A549 (cell line): ENCODE measurements around the gene ANKRD34A. TPM values are rescaled to one million over a fixed set of nuclear protein-coding genes. Genes with fewer than 3 reads are reported as not detected.
A peak's percentile ranks its signal among the peaks of the same experiment; 100 is the strongest.

Experiments used
- ATAC-seq, 2 experiments: fragments of 200-7000 bp in 1 of 2; fragments of >200 bp in 1 of 2; cut with Nextera tagmentation in 1 of 2; cut with Tn5 transposase in 1 of 2; 3 replicates each; pipeline versions ENCODE4 v1.8.0 to v1.9.1; 2018 to 2020; ENCODE audit warnings: mild to moderate bottlenecking in 1 of 2, moderate library complexity in 1 of 2
- CTCF ChIA-PET: fragments of 300-600 bp; sonication (Branson Sonifier 250); formaldehyde crosslinking; extraction: SDS; loops from one replicate; lab custom pipeline; 2021; ENCODE audit warnings: antibody characterized with exemption, inconsistent platforms; lab: Yijun Ruan, JAX
- POLR2A ChIA-PET: fragments of 350-600 bp; formaldehyde crosslinking; extraction: SDS; loops from one replicate; lab custom pipeline; 2021; ENCODE audit warnings: antibody characterized with exemption, inconsistent platforms; lab: Yijun Ruan, JAX
- DNase-seq, 2 experiments: peaks; one replicate each; pipeline versions ENCODE4 v3.0.0 to v3.0.0-alpha.2; 2011 to 2016; ENCODE audit warnings: low read depth in 1 of 2, low spot score in 1 of 2
- FAIRE-seq: peaks from 2 replicates; lab custom pipeline; 2011; peaks lifted over from hg19 to GRCh38; lab: Jason Lieb, UNC
- H3K27ac ChIP-seq, 2 experiments: fragments of >200 bp; sonication (Bioruptor Twin); formaldehyde crosslinking; 3 replicates each; pipeline ENCODE4 v1.5.1; 2016 to 2017
- H3K4me1 ChIP-seq: fragments of >200 bp; sonication (Bioruptor Twin); formaldehyde crosslinking; 3 replicates; pipeline ENCODE4 v1.6.1; 2016
- H3K4me2 ChIP-seq: fragments of >200 bp; sonication (Bioruptor Twin); formaldehyde crosslinking; 3 replicates; pipeline ENCODE4 v1.6.1; 2016
- H3K4me3 ChIP-seq: fragments of >200 bp; sonication (Bioruptor Twin); formaldehyde crosslinking; 3 replicates; pipeline ENCODE4 v1.5.1; 2016
- H3K9me3 ChIP-seq: fragments of >200 bp; sonication (Bioruptor Twin); formaldehyde crosslinking; 3 replicates; pipeline ENCODE4 v1.6.1; 2016
- CBX8 ChIP-seq: fragments of 200-600 bp; sonication (generic); IDR thresholded peaks from 2 replicates; pipeline ENCODE4 v1.6.1; 2016
- CEBPB ChIP-seq, 2 experiments: fragments of >200 bp in 1 of 2; sonication (Bioruptor Twin) in 1 of 2; formaldehyde crosslinking in 1 of 2; IDR thresholded peaks; 2 replicates each; pipeline ENCODE4 v1.6.1; 2012 to 2016
- FOSB ChIP-seq: fragments of 250-450 bp; sonication (Bioruptor Pico); IDR thresholded peaks from 2 replicates; pipeline ENCODE4 v1.5.0; 2020; ENCODE audit warnings: mild to moderate bottlenecking, moderate library complexity
- HDAC2 ChIP-seq: fragments of 200-600 bp; sonication (generic); IDR thresholded peaks from 2 replicates; pipeline ENCODE4 v1.6.1; 2016
- MYC ChIP-seq: IDR thresholded peaks from 2 replicates; pipeline ENCODE4 v1.6.1; 2012; ENCODE audit warnings: mild to moderate bottlenecking, inconsistent platforms, low read length, improper control_type of control experiment, borderline replicate concordance
- RNF2 ChIP-seq: fragments of 200-600 bp; sonication (generic); IDR thresholded peaks from 2 replicates; pipeline ENCODE4 v1.6.1; 2016; ENCODE audit warnings: low read depth, mild to moderate bottlenecking, antibody characterized with exemption, moderate library complexity, borderline replicate concordance
- SMC3 ChIP-seq: fragments of >200 bp; sonication (Bioruptor Twin); formaldehyde crosslinking; IDR thresholded peaks from 3 replicates; pipeline ENCODE4 v1.6.1; 2018; ENCODE audit warnings: inconsistent platforms
- ZFP36 ChIP-seq: fragments of 450-650 bp; IDR thresholded peaks from 2 replicates; pipeline ENCODE4 v1.6.1; 2014; ENCODE audit warnings: borderline replicate concordance; ENCODE audit not compliant: partially characterized antibody
- ZNF302 ChIP-seq: fragments of 250-450 bp; sonication (Bioruptor Pico); IDR thresholded peaks from 2 replicates; pipeline ENCODE4 v1.9.0; 2021; ENCODE audit warnings: inconsistent platforms, mild to moderate bottlenecking, moderate library complexity
- WGBS: methylation state at CpG from one replicate; pipeline ENCODE4 v1.1.6; 2017; ENCODE audit errors: missing lambda C conversion rate; 5-methylcytosine and 5-hydroxymethylcytosine counted together
- polyA plus RNA-seq, 4 experiments: library from polyadenylated mRNA; depleted of rRNA in 3 of 4; stranded (reverse); fragments of >200 nt; fragmentation: RNase III in 1 of 4; extraction: RNeasy Plus Mini Kit Qiagen cat#74134 plus additional on column Dnase treatment in 1 of 4; gene quantifications; 2 replicates in 3 of 4; 3 replicates in 1 of 4; pipeline ENCODE4 v1.2.3, GENCODE V29; 2011 to 2017
- TF ChIP-seq, protein P1 (sequence below): fragments of 450-650 bp; IDR thresholded peaks from 2 replicates; pipeline ENCODE4 v1.6.1; 2014; ENCODE audit warnings: antibody characterized with exemption
- TF ChIP-seq, protein P2 (sequence below): IDR thresholded peaks from 2 replicates; pipeline ENCODE4 v1.6.1; 2012
- TF ChIP-seq, protein P3 (sequence below): fragments of >200 bp; sonication (Bioruptor Twin); formaldehyde crosslinking; IDR thresholded peaks from 3 replicates; pipeline ENCODE4 v1.5.1; 2016

The ANKRD34A gene
- polyA plus RNA-seq, 2 of the 4 experiments (the other 2 are of a cell fraction) = 0.30 to 0.39 TPM

DNA sequence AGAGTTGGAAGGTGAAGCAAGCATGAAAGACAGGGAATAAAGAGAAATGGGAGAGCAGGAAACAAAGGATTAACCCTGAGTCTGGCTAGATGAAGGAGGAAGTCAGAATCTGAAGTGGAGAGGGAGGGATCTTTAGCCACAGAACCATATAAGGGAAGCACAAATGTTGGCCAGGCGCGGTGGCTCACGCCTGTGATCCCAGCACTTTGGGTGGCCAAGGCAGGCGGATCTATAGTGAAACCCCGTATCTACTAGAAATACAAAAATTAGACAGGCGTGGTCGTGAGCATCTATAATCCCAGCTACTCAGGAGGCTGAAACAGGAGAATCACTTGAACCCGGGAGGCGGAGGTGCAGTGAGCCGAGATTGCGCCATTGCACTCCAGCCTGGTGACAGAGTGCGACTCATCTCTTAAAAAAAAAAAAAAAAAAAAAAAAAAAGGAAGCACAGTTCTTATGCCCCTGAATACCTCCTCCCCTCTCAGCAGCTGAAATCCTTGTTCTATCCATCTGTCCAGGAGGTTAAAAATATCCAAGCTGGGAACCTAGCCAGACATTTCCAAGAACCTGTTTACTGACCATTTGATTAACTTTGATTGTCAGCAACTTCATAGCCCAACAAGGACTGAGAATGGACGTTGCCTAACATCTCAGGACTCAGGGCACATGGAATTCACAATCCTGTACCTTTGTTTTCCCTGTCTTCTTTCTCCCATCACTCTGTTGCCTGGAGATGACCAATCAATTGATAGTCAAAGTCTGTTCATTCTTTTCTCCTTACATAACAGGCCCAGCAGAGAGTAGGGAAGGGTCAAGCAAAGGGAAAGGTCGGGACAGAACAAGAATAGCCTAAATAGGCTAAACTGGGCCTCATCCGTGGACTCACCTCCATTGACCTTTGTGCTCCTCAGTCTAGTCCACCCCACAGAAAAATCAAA is 21.4 kb upstream of the ANKRD34A start:
- ChIA-PET CTCF (interaction anchor here (0.7 to 24.2 kb wide), 6 partner anchors 7 to 139 kb away, joined by 3 to 566 read pairs (median 6); partner anchors contain the start of genes HJV and ITGA10), POLR2A (no interaction called here)
- H3K9me3 ChIP-seq = no peaks in the 10 kb centered on the region
- peak overlapping the region; percentile 32 to 44; a peak in 4 of 6 replicates for H3K27ac ChIP-seq
- FAIRE-seq (no peak), ATAC-seq (peak; percentile 53 to 58; a peak in 5 of 6 replicates), DNase-seq (peak in 1 of 2 experiments; percentile 29)
- TF ChIP-seq, protein P1, sequence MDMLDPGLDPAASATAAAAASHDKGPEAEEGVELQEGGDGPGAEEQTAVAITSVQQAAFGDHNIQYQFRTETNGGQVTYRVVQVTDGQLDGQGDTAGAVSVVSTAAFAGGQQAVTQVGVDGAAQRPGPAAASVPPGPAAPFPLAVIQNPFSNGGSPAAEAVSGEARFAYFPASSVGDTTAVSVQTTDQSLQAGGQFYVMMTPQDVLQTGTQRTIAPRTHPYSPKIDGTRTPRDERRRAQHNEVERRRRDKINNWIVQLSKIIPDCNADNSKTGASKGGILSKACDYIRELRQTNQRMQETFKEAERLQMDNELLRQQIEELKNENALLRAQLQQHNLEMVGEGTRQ = no peak
- peak; percentile 49 to 62 for TF ChIP-seq CEBPB (IDR thresholded peaks at IDR 0.05)
- 75% methylated on average over 15 of the region's 15 CpGs for WGBS
- no peak overlapping the region for H3K4me3 ChIP-seq
- peaks cover 11% of the 10 kb centered on the region; the same call in 2 of the 3 replicates for H3K4me1 ChIP-seq
- H3K4me2 ChIP-seq = peak overlapping the region; percentile 15

DNA sequence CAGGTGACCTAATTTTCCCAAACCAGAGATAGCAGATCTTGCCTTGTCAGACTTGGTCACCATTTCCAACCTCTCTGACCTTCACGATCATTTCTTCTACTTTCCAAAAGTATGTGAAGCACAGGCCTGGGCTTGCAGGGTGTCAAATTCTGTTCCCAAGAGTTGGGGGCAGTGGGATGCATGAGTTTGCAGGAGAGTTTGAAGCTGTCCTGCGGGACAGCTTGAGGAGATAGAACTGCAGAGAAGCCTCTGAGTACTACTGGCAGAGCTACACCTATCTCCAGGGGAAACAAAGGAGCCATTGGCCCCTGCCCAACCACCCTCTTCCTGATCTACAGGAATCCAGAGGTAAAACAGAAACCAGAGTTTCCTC is 20.7 kb upstream of the ANKRD34A start:
- WGBS = 83% methylated on average over 2 of the region's 2 CpGs
- CTCF ChIA-PET = interaction anchor here (1.7 to 24.2 kb wide), 3 partner anchors 6 to 75 kb away, joined by 3 to 566 read pairs (median 148); partner anchors contain the start of genes HJV and ITGA10
- POLR2A ChIA-PET = no interaction called here

DNA sequence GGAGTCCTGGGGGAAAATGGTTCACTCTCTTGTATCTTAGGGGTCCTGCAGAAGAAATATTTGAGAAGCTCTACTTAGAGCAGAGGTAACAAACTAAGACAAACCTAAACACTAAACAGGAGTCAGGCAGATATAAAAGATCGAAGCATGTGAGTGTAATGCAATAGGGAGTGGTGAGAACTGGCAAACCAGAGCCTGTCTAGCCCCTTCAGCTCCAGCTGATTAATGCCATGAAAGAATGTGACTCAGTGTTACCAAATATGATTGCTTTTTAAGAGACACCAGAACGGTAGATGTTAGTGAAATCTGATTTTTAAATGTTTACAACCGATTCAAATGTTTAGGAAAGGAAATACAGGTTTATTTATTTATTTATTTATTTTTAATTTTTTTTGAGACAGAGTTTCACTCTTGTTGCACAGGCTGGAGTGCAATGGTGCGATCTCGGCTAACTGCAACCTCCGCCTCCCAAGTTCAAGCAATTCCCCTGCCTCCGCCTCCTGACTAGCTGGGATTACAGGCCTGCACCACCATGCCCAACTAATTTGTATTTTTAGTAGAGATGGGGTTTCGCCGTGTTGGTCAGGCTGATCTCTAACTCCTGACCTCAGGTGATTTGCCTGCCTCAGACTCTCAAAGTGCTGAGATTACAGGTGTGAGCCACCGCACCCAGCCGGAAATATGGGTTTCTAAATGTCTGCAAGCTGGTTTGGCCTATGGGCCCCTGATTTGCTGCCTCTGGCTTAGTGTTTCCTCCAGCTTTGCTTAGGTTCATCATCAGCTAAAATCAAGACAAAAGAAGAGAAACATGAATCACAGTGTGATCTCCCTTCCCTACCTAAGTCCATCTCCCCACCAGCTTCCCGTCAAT is 19.8 kb upstream of the ANKRD34A start:
- ChIA-PET POLR2A (no interaction called here), CTCF (interaction anchor here (1.4 to 24.2 kb wide), 4 partner anchors 8 to 74 kb away, joined by 3 to 566 read pairs (median 76); partner anchors contain the start of genes HJV, ITGA10 and TXNIP)
- ATAC-seq (no peak), DNase-seq (no peak), FAIRE-seq (no peak)
- 84% methylated on average over 12 of the region's 12 CpGs for WGBS
- Histone ChIP-seq H3K4me1 (peaks cover 17% of the 10 kb centered on the region; the same call in 2 of the 3 replicates), H3K4me3 (no peak overlapping the region), H3K4me2 (no peak overlapping the region), H3K9me3 (no peaks in the 10 kb centered on the region), H3K27ac (no peak overlapping the region)
- TF ChIP-seq, protein P2, sequence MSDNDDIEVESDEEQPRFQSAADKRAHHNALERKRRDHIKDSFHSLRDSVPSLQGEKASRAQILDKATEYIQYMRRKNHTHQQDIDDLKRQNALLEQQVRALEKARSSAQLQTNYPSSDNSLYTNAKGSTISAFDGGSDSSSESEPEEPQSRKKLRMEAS = no peak
- TF ChIP-seq HDAC2 = no peak

More for the DNA sequence above, 20.7 kb upstream of the ANKRD34A start:
- Histone ChIP-seq H3K4me1 (peaks cover 11% of the 10 kb centered on the region; the same call in 2 of the 3 replicates), H3K4me2 (peak overlapping the region; percentile 15; the same call in 1 of the 3 replicates), H3K4me3 (no peak overlapping the region), H3K27ac (peak overlapping the region; percentile 32 to 44; a peak in 4 of 6 replicates), H3K9me3 (no peaks in the 10 kb centered on the region)
- no peak for FAIRE-seq
- DNase-seq = no peak
- ATAC-seq = no peak
- TF ChIP-seq ZNF302 (CRISPR knock-in tag) (no peak), CBX8 (no peak), SMC3 (no peak), RNF2 (no peak), FOSB (no peak), MYC (no peak), ZFP36 (no peak)
- TF ChIP-seq, protein P3, sequence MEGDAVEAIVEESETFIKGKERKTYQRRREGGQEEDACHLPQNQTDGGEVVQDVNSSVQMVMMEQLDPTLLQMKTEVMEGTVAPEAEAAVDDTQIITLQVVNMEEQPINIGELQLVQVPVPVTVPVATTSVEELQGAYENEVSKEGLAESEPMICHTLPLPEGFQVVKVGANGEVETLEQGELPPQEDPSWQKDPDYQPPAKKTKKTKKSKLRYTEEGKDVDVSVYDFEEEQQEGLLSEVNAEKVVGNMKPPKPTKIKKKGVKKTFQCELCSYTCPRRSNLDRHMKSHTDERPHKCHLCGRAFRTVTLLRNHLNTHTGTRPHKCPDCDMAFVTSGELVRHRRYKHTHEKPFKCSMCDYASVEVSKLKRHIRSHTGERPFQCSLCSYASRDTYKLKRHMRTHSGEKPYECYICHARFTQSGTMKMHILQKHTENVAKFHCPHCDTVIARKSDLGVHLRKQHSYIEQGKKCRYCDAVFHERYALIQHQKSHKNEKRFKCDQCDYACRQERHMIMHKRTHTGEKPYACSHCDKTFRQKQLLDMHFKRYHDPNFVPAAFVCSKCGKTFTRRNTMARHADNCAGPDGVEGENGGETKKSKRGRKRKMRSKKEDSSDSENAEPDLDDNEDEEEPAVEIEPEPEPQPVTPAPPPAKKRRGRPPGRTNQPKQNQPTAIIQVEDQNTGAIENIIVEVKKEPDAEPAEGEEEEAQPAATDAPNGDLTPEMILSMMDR = no peak
- TF ChIP-seq, protein P1 = no peak
